Hepatocyte (in vitro differentiated cells): Measurements from ENCODE around the gene MAPK8. TPM values are rescaled to one million over a fixed set of nuclear protein-coding genes. Genes with fewer than 3 reads are reported as not detected.

Experiments
- DNase-seq: peaks from one replicate; pipeline ENCODE4 v3.0.0-alpha.2; 2016; ENCODE audit warnings: low spot score
- H2AFZ ChIP-seq: fragments of 200-600 bp; sonication (generic); 2 replicates; pipeline ENCODE4 v1.6.0; 2016; ENCODE audit warnings: antibody characterized with exemption, mild to moderate bottlenecking
- H3K27ac ChIP-seq: fragments of 200-600 bp; sonication (generic); 2 replicates; pipeline ENCODE4 v1.5.1; 2016; ENCODE audit warnings: mild to moderate bottlenecking
- H3K27me3 ChIP-seq: fragments of 200-600 bp; sonication (generic); 2 replicates; pipeline ENCODE4 v1.6.1; 2016
- H3K36me3 ChIP-seq: fragments of 200-600 bp; sonication (generic); replicated peaks from 2 replicates; pipeline ENCODE4 v1.5.1; 2016; ENCODE audit warnings: low read depth; ENCODE audit not compliant: insufficient read depth
- H3K4me1 ChIP-seq: fragments of 200-600 bp; sonication (generic); 2 replicates; pipeline ENCODE4 v1.5.1; 2016; ENCODE audit warnings: mild to moderate bottlenecking, moderate library complexity; ENCODE audit not compliant: insufficient read depth
- H3K4me2 ChIP-seq: fragments of 200-600 bp; sonication (generic); 2 replicates; pipeline ENCODE4 v1.6.0; 2016
- H3K4me3 ChIP-seq: fragments of 200-600 bp; sonication (generic); 2 replicates; pipeline ENCODE4 v1.5.1; 2016; ENCODE audit warnings: mild to moderate bottlenecking
- H3K79me2 ChIP-seq: fragments of 200-600 bp; sonication (generic); 2 replicates; pipeline ENCODE4 v1.6.0; 2017; ENCODE audit warnings: mild to moderate bottlenecking
- H3K9me2 ChIP-seq: fragments of 200-600 bp; sonication (generic); replicated peaks from 2 replicates; pipeline ENCODE4 v1.6.0; 2017; ENCODE audit warnings: mild to moderate bottlenecking; ENCODE audit not compliant: insufficient read depth
- H3K9me3 ChIP-seq: fragments of 200-600 bp; sonication (generic); 2 replicates; pipeline ENCODE4 v1.5.1; 2016; ENCODE audit warnings: low read depth, mild to moderate bottlenecking
- H4K20me1 ChIP-seq: fragments of 200-600 bp; sonication (generic); 2 replicates; pipeline ENCODE4 v1.6.0; 2016; ENCODE audit warnings: mild to moderate bottlenecking; ENCODE audit not compliant: insufficient read depth, poor library complexity, severe bottlenecking
- CTCF ChIP-seq: fragments of 200-600 bp; sonication (generic); IDR thresholded peaks from 2 replicates; pipeline ENCODE4 v1.5.1; 2016; ENCODE audit warnings: antibody characterized with exemption, mild to moderate bottlenecking; ENCODE audit not compliant: poor library complexity
- EZH2 ChIP-seq: fragments of 200-600 bp; sonication (generic); IDR thresholded peaks from 2 replicates; pipeline ENCODE4 v1.6.1; 2016; ENCODE audit warnings: antibody characterized with exemption, mild to moderate bottlenecking, borderline replicate concordance
- EZH2phosphoT487 ChIP-seq: fragments of 200-600 bp; sonication (generic); IDR thresholded peaks from one replicate; pipeline ENCODE4 v1.6.1; 2018; ENCODE audit warnings: antibody characterized with exemption, mild to moderate bottlenecking, low read depth, moderate library complexity; ENCODE audit not compliant: unreplicated experiment, severe bottlenecking
- WGBS: methylation state at CpG from one replicate; pipeline ENCODE4 v1.1.6; 2016; ENCODE audit warnings: low lambda C conversion rate; ENCODE audit errors: missing lambda C conversion rate; 5-methylcytosine and 5-hydroxymethylcytosine counted together
- polyA plus RNA-seq: library from polyadenylated mRNA; unstranded; fragments of >200 nt; fragmentation: Nextera tagmentation; extraction: Ambion mirVana; gene quantifications from 2 replicates; pipeline ENCODE4 v1.2.1, GENCODE V29; 2016
- total RNA-seq: library from RNA; depleted of rRNA; stranded (reverse); fragments of >200 nt; gene quantifications from 2 replicates; pipeline ENCODE4 v1.2.3, GENCODE V29; 2014

MAPK8 gene
- total and polyA plus RNA-seq, 2 experiments from 2014 or later, result 20.9 to 73.2 TPM

DNA sequence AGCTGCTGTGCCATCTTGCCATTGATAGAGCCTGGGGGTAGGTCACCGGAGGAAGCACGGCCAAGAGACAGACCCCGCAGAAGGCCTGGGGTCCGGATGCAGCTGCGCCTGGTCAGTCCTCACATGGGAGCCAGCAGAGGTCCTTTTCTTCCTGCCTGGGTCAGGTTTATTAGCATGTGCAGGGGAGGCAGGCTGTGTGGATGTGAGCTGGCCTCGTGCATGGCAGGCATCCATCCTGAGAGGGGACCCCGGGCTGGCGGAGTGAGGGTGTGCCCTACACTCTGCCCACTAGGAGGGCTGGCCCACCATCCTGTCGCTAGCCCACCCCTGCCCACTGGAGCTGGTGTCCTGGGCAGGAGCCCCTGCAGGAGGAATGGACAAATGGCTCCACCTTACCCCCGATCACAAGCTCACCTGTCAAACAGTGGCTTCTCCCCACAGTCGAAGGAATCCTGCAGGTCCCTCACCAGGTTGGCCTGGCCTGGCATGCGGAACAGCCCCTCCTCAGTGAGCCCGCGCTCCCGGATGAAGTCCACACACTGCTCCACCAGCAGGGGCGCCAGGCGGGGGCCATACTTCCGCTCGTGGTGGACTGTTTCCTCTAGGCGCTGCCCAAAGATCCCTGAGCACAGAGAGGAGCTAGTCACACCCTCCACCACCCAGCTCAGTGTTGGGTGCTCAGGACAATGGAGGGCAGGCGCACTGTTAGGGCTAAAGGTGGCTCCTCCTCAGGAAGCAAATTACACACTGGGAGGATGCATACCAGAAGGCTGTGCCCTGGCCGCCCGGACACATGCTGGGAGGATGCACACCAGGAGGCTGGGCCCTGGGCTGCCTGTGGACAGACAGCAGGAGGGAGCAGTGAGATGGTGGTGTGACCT is 153.0 kb downstream of the MAPK8 start:
- Histone ChIP-seq H3K79me2 (no peaks in the 10 kb centered on the region), H3K27me3 (no peaks in the 10 kb centered on the region), H2AFZ (no peak overlapping the region), H3K27ac (no peak overlapping the region), H3K9me3 (no peaks in the 10 kb centered on the region), H3K36me3 (no peaks in the 10 kb centered on the region), H3K4me2 (no peak overlapping the region), H3K4me1 (peaks cover 17% of the 10 kb centered on the region), H3K9me2 (no peaks in the 10 kb centered on the region), H3K4me3 (no peak overlapping the region), H4K20me1 (no peaks in the 10 kb centered on the region)
- TF ChIP-seq CTCF (no peak), EZH2phosphoT487 (no peak), EZH2 (no peak)
- WGBS, result 91% methylated on average over 23 of the region's 23 CpGs
- no peak for DNase-seq

GRCh38 chr10:48460182-48460581 is 153.7 kb downstream of the MAPK8 start:
- H3K9me2 ChIP-seq, result no peaks in the 10 kb centered on the region
- no peak overlapping the region for H3K4me2 ChIP-seq
- peaks cover 15% of the 10 kb centered on the region for H3K4me1 ChIP-seq
- no peak overlapping the region for H2AFZ ChIP-seq
- H3K4me3 ChIP-seq, result no peak overlapping the region
- H4K20me1 ChIP-seq, result no peaks in the 10 kb centered on the region
- H3K36me3 ChIP-seq, result no peaks in the 10 kb centered on the region
- no peaks in the 10 kb centered on the region for H3K79me2 ChIP-seq
- DNase-seq, result no peak
- H3K27ac ChIP-seq, result no peak overlapping the region
- no peaks in the 10 kb centered on the region for H3K9me3 ChIP-seq
- TF ChIP-seq EZH2, result no peak
- no peak for TF ChIP-seq CTCF
- no peak for TF ChIP-seq EZH2phosphoT487
- H3K27me3 ChIP-seq, result no peaks in the 10 kb centered on the region
- WGBS, result 91% methylated on average over 2 of the region's 2 CpGs

GRCh38 chr10:48461623-48462481 is 155.4 kb downstream of the MAPK8 start:
- WGBS, result 93% methylated on average over 12 of the region's 12 CpGs
- Histone ChIP-seq H2AFZ (no peak overlapping the region), H3K27me3 (no peaks in the 10 kb centered on the region), H3K79me2 (no peaks in the 10 kb centered on the region), H3K9me2 (no peaks in the 10 kb centered on the region), H3K4me1 (peaks cover 8% of the 10 kb centered on the region), H3K9me3 (no peaks in the 10 kb centered on the region), H3K4me2 (no peak overlapping the region), H3K4me3 (no peak overlapping the region), H4K20me1 (no peaks in the 10 kb centered on the region), H3K36me3 (no peaks in the 10 kb centered on the region), H3K27ac (no peak overlapping the region)
- TF ChIP-seq CTCF (no peak), EZH2phosphoT487 (no peak), EZH2 (no peak)
- no peak for DNase-seq
